IPS-NIHi7 (cell line): ENCODE results near the gene ASB15.
"Not testable (repeated sequence)": the region's sequence is repeated elsewhere in the genome, so short reads cannot be mapped to it uniquely, and the experiment has no call there.

ENCODE experiments used
- DNase-seq: peaks from one replicate; pipeline ENCODE4 v3.0.0; 2012; ENCODE audit warnings: mixed read lengths; ENCODE audit errors: extremely low spot score

The ASB15 gene

GRCh38 chr7:123598657-123599056 is 3.0 kb upstream of the ASB15 start:
- DNase-seq, result no peak

GRCh38 chr7:123599766-123600165 is 1.9 kb upstream of the ASB15 start:
- DNase-seq, result no peak

- no peak for DNase-seq
These were observed 745 bp upstream of the ASB15 start for GRCh38 chr7:123600876-123601275.

- DNase-seq, result no peak
These were observed 1.0 kb downstream of the ASB15 start for GRCh38 chr7:123602648-123603047.

- DNase-seq, result no peak
These were observed 3.1 kb downstream of the ASB15 start for GRCh38 chr7:123604739-123605138.

- no peak for DNase-seq
These were observed 5.9 kb downstream of the ASB15 start for GRCh38 chr7:123607423-123607975.

- DNase-seq, result no peak
These were observed 7.6 kb downstream of the ASB15 start for GRCh38 chr7:123608991-123609882.

- no peak for DNase-seq
These were observed 8.2 kb downstream of the ASB15 start for GRCh38 chr7:123609883-123610239.

GRCh38 chr7:123612024-123612423 is 10.4 kb downstream of the ASB15 start:
- no peak for DNase-seq

GRCh38 chr7:123615344-123615743 is 13.7 kb downstream of the ASB15 start:
- DNase-seq, result no peak

GRCh38 chr7:123616223-123616622 is 14.6 kb downstream of the ASB15 start:
- no peak for DNase-seq

GRCh38 chr7:123621707-123622106 is 20.1 kb downstream of the ASB15 start:
- no peak for DNase-seq

GRCh38 chr7:123622660-123623386 is 21.2 kb downstream of the ASB15 start:
- DNase-seq, result no peak

GRCh38 chr7:123624527-123625183 is 23.0 kb downstream of the ASB15 start:
- DNase-seq, result peak; percentile 73

GRCh38 chr7:123625254-123625653 is 23.6 kb downstream of the ASB15 start:
- no peak for DNase-seq

GRCh38 chr7:123627851-123628250 is 26.2 kb downstream of the ASB15 start:
- DNase-seq, result no peak

- no peak for DNase-seq
These were observed 27.2 kb downstream of the ASB15 start for GRCh38 chr7:123628829-123629228.

- DNase-seq, result no peak
These were observed 27.7 kb downstream of the ASB15 start for GRCh38 chr7:123629281-123629680.

GRCh38 chr7:123632808-123633207 is 31.2 kb downstream of the ASB15 start:
- no peak for DNase-seq

GRCh38 chr7:123633553-123633952 is 31.9 kb downstream of the ASB15 start:
- DNase-seq, result no peak

- not testable (repeated sequence) for DNase-seq
These were observed 32.5 kb downstream of the ASB15 start for GRCh38 chr7:123634011-123634573.
